ENCODE results near the gene SLC39A3. TPM values are rescaled to one million over a fixed set of nuclear protein-coding genes. Genes with fewer than 3 reads are reported as not detected.

The SLC39A3 gene
- total RNA-seq, 1 experiment from 2014 or later: 87.4 TPM

GRCh38 chr19:2703691-2704216 is 36.1 kb downstream of the SLC39A3 start:
- Histone ChIP-seq H3K36me3 (ENCODE audit: low read depth, low read length) (no peaks in the 10 kb centered on the region), H3F3A (ENCODE audit: low read length, unreplicated experiment) (no peaks in the 10 kb centered on the region), H3K9ac (ENCODE audit: low read length) (no peak overlapping the region), H4K20me1 (ENCODE audit: low read length) (no peaks in the 10 kb centered on the region), H3K4me2 (ENCODE audit: low read length) (no peak overlapping the region), H2AFZ (ENCODE audit: low read length) (no peak overlapping the region), H3K27me3 (ENCODE audit: low read length) (no peaks in the 10 kb centered on the region), H3K79me2 (ENCODE audit: low read length) (no peaks in the 10 kb centered on the region), H3K27ac (ENCODE audit: low read length) (no peak overlapping the region), H3K9me3 (ENCODE audit: low read length) (no peaks in the 10 kb centered on the region), H3K9me2 (replicated peaks; ENCODE audit: low read length) (no peaks in the 10 kb centered on the region), H3K4me3 (ENCODE audit: low read length) (no peak overlapping the region), H3K4me1 (ENCODE audit: insufficient read depth, low read length) (no peaks in the 10 kb centered on the region)
- POLR2A ChIA-PET (ENCODE audit: unreplicated experiment): interaction anchor here (0.6 kb wide), 1 partner anchor 10 kb away, joined by 9 read pairs; no protein-coding TSS in a partner anchor
- TF ChIP-seq, protein P1, sequence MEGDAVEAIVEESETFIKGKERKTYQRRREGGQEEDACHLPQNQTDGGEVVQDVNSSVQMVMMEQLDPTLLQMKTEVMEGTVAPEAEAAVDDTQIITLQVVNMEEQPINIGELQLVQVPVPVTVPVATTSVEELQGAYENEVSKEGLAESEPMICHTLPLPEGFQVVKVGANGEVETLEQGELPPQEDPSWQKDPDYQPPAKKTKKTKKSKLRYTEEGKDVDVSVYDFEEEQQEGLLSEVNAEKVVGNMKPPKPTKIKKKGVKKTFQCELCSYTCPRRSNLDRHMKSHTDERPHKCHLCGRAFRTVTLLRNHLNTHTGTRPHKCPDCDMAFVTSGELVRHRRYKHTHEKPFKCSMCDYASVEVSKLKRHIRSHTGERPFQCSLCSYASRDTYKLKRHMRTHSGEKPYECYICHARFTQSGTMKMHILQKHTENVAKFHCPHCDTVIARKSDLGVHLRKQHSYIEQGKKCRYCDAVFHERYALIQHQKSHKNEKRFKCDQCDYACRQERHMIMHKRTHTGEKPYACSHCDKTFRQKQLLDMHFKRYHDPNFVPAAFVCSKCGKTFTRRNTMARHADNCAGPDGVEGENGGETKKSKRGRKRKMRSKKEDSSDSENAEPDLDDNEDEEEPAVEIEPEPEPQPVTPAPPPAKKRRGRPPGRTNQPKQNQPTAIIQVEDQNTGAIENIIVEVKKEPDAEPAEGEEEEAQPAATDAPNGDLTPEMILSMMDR (conservative IDR thresholded peaks at IDR 0.05; ENCODE audit: low read depth, low read length): no peak
- no peak for TF ChIP-seq EZH2 (IDR thresholded peaks at IDR 0.05; ENCODE audit: low read length, unreplicated experiment)
- no peak for TF ChIP-seq EZH2phosphoT487 (IDR thresholded peaks at IDR 0.05; ENCODE audit: borderline replicate concordance, low read length)
- CTCF ChIA-PET: no interaction called here
- BruUV-seq (replicated peaks): no TSS peak
- no peak for ATAC-seq
- DNase-seq: no peak
- intact Hi-C loops (cut with micrococcal nuclease): no loop called here

DNA sequence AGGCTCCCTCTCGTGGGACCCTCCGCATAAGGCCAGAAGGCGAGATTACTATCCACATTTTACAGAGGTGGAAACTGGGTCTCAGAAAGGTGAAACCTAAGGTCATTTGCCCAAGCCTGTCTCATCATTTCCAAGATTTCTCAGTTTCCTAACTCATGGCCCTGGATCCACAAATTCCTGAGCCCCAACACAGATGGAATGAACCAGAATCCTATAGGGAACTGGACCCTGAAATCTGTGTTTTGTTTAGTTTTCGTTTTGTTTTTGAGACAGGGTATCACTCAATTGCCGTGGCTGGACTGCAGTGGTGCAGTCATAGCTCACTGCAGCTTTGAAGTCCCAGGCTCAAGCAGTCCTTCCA is 36.8 kb downstream of the SLC39A3 start:
- H3F3A ChIP-seq (ENCODE audit: low read length, unreplicated experiment): no peaks in the 10 kb centered on the region
- H3K9me2 ChIP-seq (replicated peaks; ENCODE audit: low read length): no peaks in the 10 kb centered on the region
- DNase-seq: no peak
- H3K4me1 ChIP-seq (ENCODE audit: insufficient read depth, low read length): no peaks in the 10 kb centered on the region
- POLR2A ChIA-PET (ENCODE audit: unreplicated experiment): no interaction called here
- no peak overlapping the region for H3K4me2 ChIP-seq (ENCODE audit: low read length)
- no peak for ATAC-seq
- intact Hi-C loops (cut with micrococcal nuclease): no loop called here
- H3K27me3 ChIP-seq (ENCODE audit: low read length): no peaks in the 10 kb centered on the region
- CTCF ChIA-PET: no interaction called here
- no TSS peak for BruUV-seq (replicated peaks)
- H2AFZ ChIP-seq (ENCODE audit: low read length): no peak overlapping the region
- H3K9me3 ChIP-seq (ENCODE audit: low read length): no peaks in the 10 kb centered on the region
- no peaks in the 10 kb centered on the region for H4K20me1 ChIP-seq (ENCODE audit: low read length)
- H3K27ac ChIP-seq (ENCODE audit: low read length): no peak overlapping the region
- H3K9ac ChIP-seq (ENCODE audit: low read length): no peak overlapping the region
- no peak overlapping the region for H3K4me3 ChIP-seq (ENCODE audit: low read length)
- no peaks in the 10 kb centered on the region for H3K36me3 ChIP-seq (ENCODE audit: low read depth, low read length)
- TF ChIP-seq, protein P1 (conservative IDR thresholded peaks at IDR 0.05; ENCODE audit: low read depth, low read length): no peak
- TF ChIP-seq EZH2 (IDR thresholded peaks at IDR 0.05; ENCODE audit: low read length, unreplicated experiment) (no peak), EZH2phosphoT487 (IDR thresholded peaks at IDR 0.05; ENCODE audit: borderline replicate concordance, low read length) (no peak)
- no peaks in the 10 kb centered on the region for H3K79me2 ChIP-seq (ENCODE audit: low read length)

DNA sequence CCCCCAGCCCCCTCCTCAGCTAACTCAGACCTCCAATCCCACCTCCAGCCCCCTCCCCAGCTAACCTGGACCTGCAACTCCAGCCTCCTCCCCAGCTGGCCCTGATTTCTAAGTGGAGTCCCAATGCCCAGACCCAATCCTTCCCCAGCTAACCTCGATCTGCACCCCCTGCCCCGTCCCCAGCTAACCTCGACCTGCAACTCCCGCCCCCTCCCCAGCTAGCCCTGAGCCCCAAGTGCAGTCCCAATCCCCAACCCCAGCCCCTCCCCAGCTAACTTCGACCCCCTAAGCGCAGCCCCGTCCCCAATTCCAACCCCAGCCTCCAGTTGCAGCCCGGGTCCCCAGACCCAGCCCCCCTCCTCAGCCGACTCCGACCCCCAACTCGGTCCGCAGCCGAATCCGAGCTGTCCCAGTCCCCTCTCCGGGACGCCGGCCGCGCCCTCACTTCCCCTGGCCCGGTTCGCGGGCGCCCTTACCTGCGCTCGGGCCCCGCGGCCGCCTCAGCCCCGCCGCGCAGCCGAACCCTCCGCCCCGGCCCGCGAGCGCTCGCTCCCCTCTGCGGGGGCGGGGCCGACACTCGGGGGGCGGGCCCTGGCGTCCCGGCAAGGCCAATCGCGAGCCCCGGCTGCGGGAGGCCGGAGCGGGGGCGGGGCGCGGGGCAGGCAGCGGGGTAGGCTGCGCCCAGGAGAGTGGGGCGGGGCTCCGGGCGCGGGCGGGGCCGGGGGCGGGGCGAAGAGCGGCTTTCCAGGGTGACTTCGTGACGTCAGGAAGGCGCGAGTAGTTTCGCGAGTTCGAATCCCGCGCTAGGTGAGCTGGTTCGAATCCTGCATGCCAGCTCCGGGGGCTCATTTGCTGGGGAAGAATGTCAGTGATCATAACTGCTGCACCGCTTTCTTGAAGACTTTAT is 37.4 kb downstream of the SLC39A3 start, which contains the start of gene GNG7:
GNG7 (minus strand) TSS at position 525 of the 907 bp plus-strand sequence. CDS start 182,006 bp downstream, outside the sequence.
- peak; percentile 81 for DNase-seq
- Histone ChIP-seq H3K79me2 (ENCODE audit: low read length) (no peaks in the 10 kb centered on the region), H3K36me3 (ENCODE audit: low read depth, low read length) (no peaks in the 10 kb centered on the region), H3K9ac (ENCODE audit: low read length) (peak within 1 kb of the TSS; percentile 25; the same call in 1 of the 2 replicates), H3K27ac (ENCODE audit: low read length) (no peak within 1 kb of the TSS), H3K4me1 (ENCODE audit: insufficient read depth, low read length) (no peaks in the 10 kb centered on the region), H3K4me2 (ENCODE audit: low read length) (peak within 1 kb of the TSS; percentile 70), H3K4me3 (ENCODE audit: low read length) (peak within 1 kb of the TSS; percentile 62), H4K20me1 (ENCODE audit: low read length) (no peaks in the 10 kb centered on the region), H3F3A (ENCODE audit: low read length, unreplicated experiment) (no peaks in the 10 kb centered on the region), H3K27me3 (ENCODE audit: low read length) (no peaks in the 10 kb centered on the region), H3K9me3 (ENCODE audit: low read length) (no peaks in the 10 kb centered on the region), H3K9me2 (replicated peaks; ENCODE audit: low read length) (no peaks in the 10 kb centered on the region), H2AFZ (ENCODE audit: low read length) (peak within 1 kb of the TSS; percentile 64; the same call in 1 of the 2 replicates)
- ChIA-PET POLR2A (ENCODE audit: unreplicated experiment) (no interaction called here), CTCF (no interaction called here)
- TF ChIP-seq EZH2 (IDR thresholded peaks at IDR 0.05; ENCODE audit: low read length, unreplicated experiment): no peak
- TF ChIP-seq, protein P1 (conservative IDR thresholded peaks at IDR 0.05; ENCODE audit: low read depth, low read length): no peak
- TF ChIP-seq EZH2phosphoT487 (IDR thresholded peaks at IDR 0.05; ENCODE audit: borderline replicate concordance, low read length): no peak
- peak; percentile 100 for ATAC-seq
- no TSS peak for BruUV-seq (replicated peaks)
- intact Hi-C loops (cut with micrococcal nuclease): no loop called here
